NCI-H82 (cell line): ENCODE results near the gene MICAL3.

Experiments used
- DNase-seq: peaks from one replicate; lab custom pipeline; 2025; lab: John Stamatoyannopoulos, UW

MICAL3 gene

GRCh38 chr22:17971711-17972110 is 52.6 kb downstream of the MICAL3 start:
- no peak for DNase-seq

- peak; percentile 66 for DNase-seq
These were observed 54.1 kb downstream of the MICAL3 start for GRCh38 chr22:17970201-17970708.

- peak; percentile 58 for DNase-seq
These were observed 54.7 kb downstream of the MICAL3 start for GRCh38 chr22:17969701-17970113.

GRCh38 chr22:17968126-17968525 is 56.2 kb downstream of the MICAL3 start:
- DNase-seq, result no peak

- no peak for DNase-seq
These were observed 58.0 kb downstream of the MICAL3 start for GRCh38 chr22:17966403-17966717.

GRCh38 chr22:17965538-17966402 is 58.6 kb downstream of the MICAL3 start:
- no peak for DNase-seq

GRCh38 chr22:17964643-17965042 is 59.7 kb downstream of the MICAL3 start:
- no peak for DNase-seq

DNA sequence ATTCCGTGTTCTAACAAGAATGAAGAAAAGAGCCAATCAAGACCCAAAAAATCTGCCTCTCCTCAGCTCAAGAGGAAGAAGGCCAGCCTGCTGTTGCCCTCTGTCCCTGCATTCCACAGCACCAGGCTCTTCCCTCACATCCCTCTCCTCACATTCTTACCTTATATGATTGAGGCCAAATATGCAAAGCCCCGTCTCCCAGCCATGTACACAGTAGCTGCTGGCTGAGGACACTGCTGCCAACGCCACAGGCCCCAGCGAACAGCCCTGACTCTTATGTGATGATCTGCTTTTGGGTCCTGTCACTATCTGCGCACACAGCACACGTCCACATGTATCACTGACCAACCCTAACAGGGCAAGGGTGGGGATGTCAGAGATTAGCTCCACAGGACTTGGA is 60.2 kb downstream of the MICAL3 start:
- no peak for DNase-seq

GRCh38 chr22:17963015-17963414 is 61.3 kb downstream of the MICAL3 start:
- no peak for DNase-seq

DNA sequence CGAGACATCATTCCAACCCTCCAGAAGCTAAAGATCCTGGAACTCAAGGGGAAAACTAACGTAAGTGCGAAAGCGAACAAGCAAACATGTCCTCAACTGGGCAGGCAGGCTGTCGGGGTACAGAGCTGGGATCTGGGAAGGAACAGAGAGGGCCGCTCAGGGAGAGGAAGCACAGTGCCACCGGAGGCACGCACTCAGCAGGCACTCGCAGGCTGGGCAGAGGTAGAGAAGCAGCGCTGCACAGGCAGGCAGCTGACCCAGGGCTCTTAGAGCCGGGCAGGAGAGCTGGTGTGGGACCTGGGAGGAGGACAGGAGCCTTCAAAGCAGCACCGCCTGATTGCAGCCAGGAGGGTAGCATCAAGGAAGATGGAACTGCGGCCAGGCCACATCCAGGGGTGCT is 62.2 kb downstream of the MICAL3 start:
- no peak for DNase-seq

GRCh38 chr22:17961446-17961729 is 63.0 kb downstream of the MICAL3 start:
- DNase-seq, result no peak

DNA sequence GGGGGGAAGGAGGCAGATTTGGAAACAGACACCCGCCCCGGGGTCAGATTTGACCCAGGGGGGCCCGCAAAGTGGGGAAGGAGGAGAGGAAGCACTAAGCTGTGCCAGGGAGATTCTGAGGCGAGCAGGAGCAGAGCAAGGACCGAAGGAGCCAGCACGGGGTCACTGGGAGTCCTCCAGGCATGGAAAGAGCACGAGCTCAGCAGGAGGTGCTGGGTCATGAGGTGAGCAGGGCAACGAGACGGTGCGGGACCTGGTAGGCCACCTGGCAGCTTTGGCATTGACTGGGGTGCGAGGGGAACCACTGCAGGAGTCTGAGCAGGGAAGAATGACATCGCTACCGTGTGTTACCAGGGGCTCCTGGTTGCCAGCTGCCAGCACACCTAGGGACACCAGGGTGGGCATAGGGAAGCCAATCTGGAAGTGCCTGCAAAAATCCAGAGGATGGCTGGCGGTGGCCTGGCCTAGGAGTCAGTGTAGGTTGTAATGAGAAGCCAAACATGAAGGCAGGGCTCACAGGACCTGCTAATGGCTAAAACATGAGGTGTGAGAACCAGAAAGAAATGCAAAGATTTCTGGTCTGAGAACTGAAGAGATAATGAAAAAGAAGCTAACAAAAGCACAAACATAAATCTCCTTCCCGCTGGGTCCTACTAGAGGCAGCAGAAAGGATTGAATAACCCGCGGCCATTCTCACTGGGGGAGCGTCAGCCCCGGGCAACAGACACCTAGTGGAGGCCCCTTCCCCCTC is 63.5 kb downstream of the MICAL3 start:
- no peak for DNase-seq

- DNase-seq, result no peak
These were observed 64.3 kb downstream of the MICAL3 start for GRCh38 chr22:17960011-17960410.

GRCh38 chr22:17958166-17958565 is 66.2 kb downstream of the MICAL3 start:
- DNase-seq, result no peak

GRCh38 chr22:17957693-17958092 is 66.7 kb downstream of the MICAL3 start:
- no peak for DNase-seq

GRCh38 chr22:17957204-17957603 is 67.2 kb downstream of the MICAL3 start:
- DNase-seq, result no peak

- no peak for DNase-seq
These were observed 67.7 kb downstream of the MICAL3 start for GRCh38 chr22:17956630-17957029.

GRCh38 chr22:17955590-17956379 is 68.6 kb downstream of the MICAL3 start:
- no peak for DNase-seq

DNA sequence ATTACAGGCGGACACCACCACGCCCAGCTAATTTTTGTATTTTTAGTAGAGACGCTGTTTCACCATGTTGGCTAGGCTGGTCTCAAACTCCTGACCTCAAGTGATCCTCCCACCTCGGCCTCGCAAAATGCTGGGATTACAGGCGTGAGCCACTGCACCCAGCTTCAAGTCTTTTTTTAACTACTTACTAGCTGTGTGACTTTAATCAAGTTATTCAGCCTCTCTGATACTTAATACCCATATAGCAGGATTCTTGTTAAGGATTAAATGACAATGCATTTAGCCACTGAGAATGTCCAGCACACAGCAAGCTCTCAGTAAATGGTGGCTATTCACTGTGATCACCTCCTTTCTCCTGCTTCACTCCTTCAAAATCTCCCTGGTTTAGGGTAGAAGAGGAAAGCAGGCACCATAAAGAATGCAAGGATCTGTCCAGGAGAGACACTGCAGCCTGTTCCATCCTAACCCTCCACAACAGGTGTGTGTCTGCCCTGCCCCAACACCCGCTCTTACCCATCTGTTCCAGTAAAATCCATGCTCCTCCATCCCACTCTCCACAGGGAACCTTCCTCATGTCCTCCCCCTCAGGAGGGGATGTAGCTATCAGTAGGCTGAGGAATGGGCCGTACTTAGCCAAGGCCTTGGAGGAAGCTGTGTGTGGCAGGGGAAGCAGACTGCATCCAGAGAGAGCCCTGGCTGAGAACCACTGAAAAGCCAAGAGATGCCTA is 69.3 kb downstream of the MICAL3 start:
- DNase-seq, result peak; percentile 53

DNA sequence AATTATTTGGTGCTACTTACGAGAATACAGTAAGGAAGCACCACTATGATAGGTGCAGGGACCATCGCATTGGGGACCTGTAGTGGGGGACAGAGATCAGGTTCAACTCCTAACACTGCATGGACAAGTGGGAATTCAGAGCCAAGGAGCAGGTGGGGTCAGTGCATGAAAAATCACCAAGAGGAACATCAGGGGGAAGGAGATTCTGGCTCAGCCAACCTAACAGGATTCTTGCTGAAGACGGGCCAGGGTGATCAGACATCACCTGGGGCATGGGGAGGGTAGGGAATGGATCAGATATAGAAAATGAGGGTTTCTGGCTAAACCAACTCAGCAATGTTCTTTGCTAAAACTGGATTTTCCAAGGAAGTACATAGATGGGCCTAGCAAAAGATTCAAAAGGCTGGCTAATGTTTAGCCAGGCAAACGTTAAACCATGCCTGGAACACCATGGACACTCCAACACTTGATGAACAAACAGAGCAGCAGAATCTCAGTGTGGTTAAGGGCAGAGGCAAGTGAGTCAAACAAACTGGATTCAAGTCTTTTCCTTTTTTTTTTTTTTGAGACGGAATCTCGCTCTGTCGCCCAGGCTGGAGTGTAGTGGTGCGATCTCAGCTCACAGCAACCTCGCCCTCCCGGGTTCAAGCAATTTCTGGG is 70.0 kb downstream of the MICAL3 start:
- DNase-seq, result no peak

GRCh38 chr22:17953147-17953546 is 71.2 kb downstream of the MICAL3 start:
- DNase-seq, result no peak
